Measurements from ENCODE around the gene AGFG2. TPM values are rescaled to one million over a fixed set of nuclear protein-coding genes. Genes with fewer than 3 reads are reported as not detected.

The AGFG2 gene
- total and polyA plus RNA-seq, 4 donors: 6.4 to 29.2 (median 21.5) TPM

GRCh38 chr7:100614308-100614861 is 75.4 kb downstream of the AGFG2 start:
- no peak overlapping the region for H3K4me3 ChIP-seq (ENCODE audit: low read length in 2 of 2)
- WGBS, 2 donors: 74 to 75% methylated on average over 6 of the region's 6 CpGs
- ATAC-seq (ENCODE audit: low FRiP score) (no peak), DNase-seq (no peak)
- no peaks in the 10 kb centered on the region for H3K9me3 ChIP-seq (ENCODE audit: control insufficient read depth, low read length)
- intact Hi-C loops (cut with DNase I): loop anchor here (5.0 kb wide), 2 partner anchors 58 to 78 kb away; partner anchors contain the start of genes GIGYF1 (in 1 of the 2) and GNB2 (in 1 of the 2)
- H3K36me3 ChIP-seq (ENCODE audit: control insufficient read depth in 1 of 2, insufficient read depth in 2 of 2, low read length in 1 of 2): no peaks in the 10 kb centered on the region
- no peaks in the 10 kb centered on the region for H3K4me1 ChIP-seq (ENCODE audit: control insufficient read depth in 1 of 2, insufficient read depth in 2 of 2, low read length in 2 of 2)
- no peak overlapping the region for H3K27ac ChIP-seq (ENCODE audit: low read depth in 1 of 2, low read length in 2 of 2)
- H3K27me3 ChIP-seq (ENCODE audit: control insufficient read depth in 1 of 2, insufficient read depth in 2 of 2, low read length in 1 of 2): no peaks in the 10 kb centered on the region

Other genes with a start within 250 kb of the AGFG2 start
- gene SPDYE3, start 231.5 kb upstream of the AGFG2 start, total RNA-seq: not detected
- not detected for gene SPDYE3, start 231.5 kb upstream of the AGFG2 start, polyA plus RNA-seq
- 10 to 100 TPM; 30.7 to 51.2 TPM for gene PILRB, start 181.1 kb upstream of the AGFG2 start, total RNA-seq
- gene PILRB, start 181.1 kb upstream of the AGFG2 start, polyA plus RNA-seq: 100 to 1,000 TPM in 1 of 2 donors, 10 to 100 TPM in 1; 13.9 to 186 TPM
- 10 to 100 TPM; 11.2 to 21.5 TPM for gene PILRA, start 165.7 kb upstream of the AGFG2 start, total RNA-seq
- gene PILRA, start 165.7 kb upstream of the AGFG2 start, polyA plus RNA-seq: 10 to 100 TPM in 1 of 2 donors, 1 to 10 TPM in 1; 5.8 to 10.6 TPM
- gene ZCWPW1, start 110.5 kb upstream of the AGFG2 start, total RNA-seq: 1 to 10 TPM; 2.2 to 4.4 TPM
- 10 to 100 TPM in 1 of 2 donors, 1 to 10 TPM in 1; 4.0 to 18.7 TPM for gene ZCWPW1, start 110.5 kb upstream of the AGFG2 start, polyA plus RNA-seq
- gene MEPCE, start 109.4 kb upstream of the AGFG2 start, total RNA-seq: 10 to 100 TPM; 26.3 to 31.8 TPM
- 10 to 100 TPM; 13.0 to 27.2 TPM for gene MEPCE, start 109.4 kb upstream of the AGFG2 start, polyA plus RNA-seq
- 10 to 100 TPM; 24.7 to 29.7 TPM for gene PPP1R35, start 102.7 kb upstream of the AGFG2 start, total RNA-seq
- 10 to 100 TPM; 16.0 to 69.5 TPM for gene PPP1R35, start 102.7 kb upstream of the AGFG2 start, polyA plus RNA-seq
- gene SPACDR, start 74.9 kb upstream of the AGFG2 start, total RNA-seq: 1 to 10 TPM; 1.0 to 2.0 TPM
- gene SPACDR, start 74.9 kb upstream of the AGFG2 start, polyA plus RNA-seq: under 1 TPM in 1 of 2 donors, not detected in 1; 0.31 TPM
- gene TSC22D4, start 60.0 kb upstream of the AGFG2 start, total RNA-seq: 10 to 100 TPM; 31.2 to 46.5 TPM
- gene TSC22D4, start 60.0 kb upstream of the AGFG2 start, polyA plus RNA-seq: 10 to 100 TPM; 18.8 to 35.5 TPM
- 1 to 10 TPM in 1 of 2 donors, under 1 TPM in 1; 0.75 to 1.3 TPM for gene NYAP1, start 55.3 kb upstream of the AGFG2 start, total RNA-seq
- gene NYAP1, start 55.3 kb upstream of the AGFG2 start, polyA plus RNA-seq: under 1 TPM; 0.18 to 0.25 TPM
- gene SAP25, start 34.7 kb downstream of the AGFG2 start, total RNA-seq: 1 to 10 TPM; 2.1 to 7.5 TPM
- 1 to 10 TPM in 1 of 2 donors, under 1 TPM in 1; 0.75 to 9.9 TPM for gene SAP25, start 34.7 kb downstream of the AGFG2 start, polyA plus RNA-seq
- gene LRCH4, start 46.9 kb downstream of the AGFG2 start, total RNA-seq: 10 to 100 TPM; 39.1 to 56.0 TPM
- 10 to 100 TPM; 26.3 to 68.2 TPM for gene LRCH4, start 46.9 kb downstream of the AGFG2 start, polyA plus RNA-seq
- gene FBXO24, start 47.1 kb downstream of the AGFG2 start, total RNA-seq: under 1 TPM in 1 of 2 donors, not detected in 1; 0.81 TPM
- 1 to 10 TPM in 1 of 2 donors, not detected in 1; 1.2 TPM for gene FBXO24, start 47.1 kb downstream of the AGFG2 start, polyA plus RNA-seq
- gene PCOLCE, start 63.2 kb downstream of the AGFG2 start, total RNA-seq: 100 to 1,000 TPM in 1 of 2 donors, 10 to 100 TPM in 1; 75.1 to 277 TPM
- gene PCOLCE, start 63.2 kb downstream of the AGFG2 start, polyA plus RNA-seq: 100 to 1,000 TPM in 1 of 2 donors, 10 to 100 TPM in 1; 34.3 to 341 TPM
- 10 to 100 TPM; 15.1 to 19.1 TPM for gene MOSPD3, start 73.3 kb downstream of the AGFG2 start, total RNA-seq
- gene MOSPD3, start 73.3 kb downstream of the AGFG2 start, polyA plus RNA-seq: 10 to 100 TPM; 14.0 to 33.0 TPM
- 1 to 10 TPM in 1 of 2 donors, under 1 TPM in 1; 0.45 to 2.1 TPM for gene TFR2, start 102.3 kb downstream of the AGFG2 start, total RNA-seq
- not detected for gene TFR2, start 102.3 kb downstream of the AGFG2 start, polyA plus RNA-seq
- gene ACTL6B, start 117.2 kb downstream of the AGFG2 start, total RNA-seq: not detected
- gene ACTL6B, start 117.2 kb downstream of the AGFG2 start, polyA plus RNA-seq: not detected
- gene GNB2, start 134.5 kb downstream of the AGFG2 start, total RNA-seq: 100 to 1,000 TPM; 185 to 204 TPM
- 100 to 1,000 TPM; 107 to 227 TPM for gene GNB2, start 134.5 kb downstream of the AGFG2 start, polyA plus RNA-seq
- gene GIGYF1, start 155.0 kb downstream of the AGFG2 start, total RNA-seq: 10 to 100 TPM; 36.0 to 48.1 TPM
- gene GIGYF1, start 155.0 kb downstream of the AGFG2 start, polyA plus RNA-seq: 10 to 100 TPM in 1 of 2 donors, 1 to 10 TPM in 1; 6.6 to 51.6 TPM
- 10 to 100 TPM; 16.4 to 17.9 TPM for gene POP7, start 166.9 kb downstream of the AGFG2 start, total RNA-seq
- 10 to 100 TPM; 29.6 to 31.8 TPM for gene POP7, start 166.9 kb downstream of the AGFG2 start, polyA plus RNA-seq
- gene EPO, start 181.3 kb downstream of the AGFG2 start, total RNA-seq: not detected
- gene EPO, start 181.3 kb downstream of the AGFG2 start, polyA plus RNA-seq: under 1 TPM in 1 of 2 donors, not detected in 1; 0.26 TPM
- gene ZAN, start 194.4 kb downstream of the AGFG2 start, total RNA-seq: not detected
- gene ZAN, start 194.4 kb downstream of the AGFG2 start, polyA plus RNA-seq: not detected

Measured in aorta (tissue), 5 donors.